SK-N-SH (cell line): ENCODE measurements around the gene TNFSF18. TPM values are rescaled to one million over a fixed set of nuclear protein-coding genes. Genes with fewer than 3 reads are reported as not detected.
A peak's percentile ranks its signal among the peaks of the same experiment; 100 is the strongest.

ENCODE experiments used
- CTCF ChIA-PET: fragments of 300-600, 350-600 bp; formaldehyde crosslinking; extraction: SDS; loops from one replicate; lab custom pipeline; 2021; lab: Yijun Ruan, JAX
- POLR2A ChIA-PET: fragments of 350-600 bp; sonication (Branson Sonifier 250); formaldehyde crosslinking; extraction: SDS; loops from one replicate; lab custom pipeline; 2020; ENCODE audit warnings: antibody characterized with exemption, inconsistent platforms; lab: Yijun Ruan, JAX
- DNase-seq: peaks from one replicate; pipeline ENCODE4 v3.0.0; 2012
- H2AFZ ChIP-seq: fragments of 200-600 bp; sonication (generic); 2 replicates; pipeline ENCODE4 v1.8.1; 2016; ENCODE audit warnings: antibody characterized with exemption, mild to moderate bottlenecking, low read depth
- H3F3A ChIP-seq: fragments of 200-600 bp; sonication (generic); replicated peaks from 2 replicates; pipeline ENCODE3; 2016; ENCODE audit warnings: antibody characterized with exemption, mild to moderate bottlenecking; ENCODE audit not compliant: insufficient read depth
- H3K27ac ChIP-seq, 2 experiments: fragments of 200-500 bp in 1 of 2; fragments of 200-600 bp in 1 of 2; sonication (Bioruptor generic) in 1 of 2; sonication (generic), shearing (Covaris generic) in 1 of 2; 2 replicates each; pipeline versions ENCODE4 v1.5.1 to v1.6.1; 2014 to 2016; ENCODE audit warnings: low read depth in 2 of 2, inconsistent platforms in 1 of 2, low read length in 1 of 2, mild to moderate bottlenecking in 1 of 2, mixed read lengths in 1 of 2
- H3K27me3 ChIP-seq: fragments of 200-600 bp; sonication (generic), shearing (Covaris generic); 2 replicates; pipeline ENCODE4 v1.6.1; 2016; ENCODE audit warnings: mixed run types; ENCODE audit not compliant: insufficient read depth
- H3K36me3 ChIP-seq, 2 experiments: fragments of 200-500 bp in 1 of 2; fragments of 200-600 bp in 1 of 2; sonication (Bioruptor generic) in 1 of 2; sonication (generic) in 1 of 2; replicated peaks in 1 of 2; 2 replicates each; pipeline versions ENCODE3 to v1.5.1; 2014 to 2016; ENCODE audit warnings: low read length in 1 of 2, mild to moderate bottlenecking in 1 of 2; ENCODE audit not compliant: insufficient read depth in 2 of 2, control insufficient read depth in 1 of 2
- H3K4me1 ChIP-seq, 2 experiments: fragments of 200-500 bp in 1 of 2; fragments of 200-600 bp in 1 of 2; sonication (Bioruptor generic) in 1 of 2; sonication (generic), shearing (Covaris generic) in 1 of 2; 2 replicates each; pipeline versions ENCODE4 v1.5.1 to v1.6.1; 2014 to 2016; ENCODE audit warnings: low read depth in 1 of 2, low read length in 1 of 2, mixed run types in 1 of 2; ENCODE audit not compliant: insufficient read depth in 2 of 2, control insufficient read depth in 1 of 2
- H3K4me2 ChIP-seq: fragments of 200-600 bp; sonication (generic), shearing (Covaris generic); 2 replicates; pipeline ENCODE4 v1.6.1; 2017; ENCODE audit warnings: mixed run types
- H3K4me3 ChIP-seq, 2 experiments: fragments of 200-500 bp in 1 of 2; fragments of 200-600 bp in 1 of 2; sonication (Bioruptor generic) in 1 of 2; sonication (generic), shearing (Covaris generic) in 1 of 2; 2 replicates each; pipeline versions ENCODE4 v1.5.1 to v1.8.1; 2014 to 2016; ENCODE audit warnings: low read depth in 2 of 2, inconsistent platforms in 1 of 2, low read length in 1 of 2, mild to moderate bottlenecking in 1 of 2, mixed read lengths in 1 of 2, moderate library complexity in 1 of 2
- H3K79me2 ChIP-seq: fragments of 200-600 bp; sonication (generic); 2 replicates; pipeline ENCODE4 v1.8.1; 2017; ENCODE audit warnings: mild to moderate bottlenecking; ENCODE audit not compliant: insufficient read depth
- H3K9ac ChIP-seq: fragments of 200-600 bp; sonication (generic); 2 replicates; pipeline ENCODE4 v1.6.1; 2017; ENCODE audit warnings: mixed run types
- H3K9me2 ChIP-seq: fragments of 200-600 bp; sonication (generic); 2 replicates; pipeline ENCODE4 v1.6.1; 2017; ENCODE audit warnings: mixed run types
- H3K9me3 ChIP-seq: fragments of 200-600 bp; sonication (generic); 2 replicates; pipeline ENCODE4 v1.6.1; 2017; ENCODE audit warnings: mixed run types, mild to moderate bottlenecking, moderate library complexity
- H4K20me1 ChIP-seq: fragments of 200-600 bp; sonication (generic); 2 replicates; pipeline ENCODE4 v1.6.1; 2017; ENCODE audit warnings: mild to moderate bottlenecking, mixed run types; ENCODE audit not compliant: insufficient read depth
- EP300 ChIP-seq, 2 experiments: IDR thresholded peaks; 2 replicates each; pipeline versions ENCODE4 v1.4.0 to v1.6.1; 2012; ENCODE audit warnings: borderline replicate concordance in 1 of 2, low read depth in 1 of 2, low read length in 1 of 2
- FOSL2 ChIP-seq: IDR thresholded peaks from 2 replicates; pipeline ENCODE4 v1.4.0; 2012; ENCODE audit warnings: low read depth, mild to moderate bottlenecking, moderate library complexity, borderline replicate concordance
- FOXJ3 ChIP-seq: sonication (generic); formaldehyde crosslinking; IDR thresholded peaks from 2 replicates; pipeline ENCODE4 v1.5.1; 2020; ENCODE audit warnings: mild to moderate bottlenecking, missing genetic modification reagents
- FOXM1 ChIP-seq: IDR thresholded peaks from 2 replicates; pipeline ENCODE4 v1.4.0; 2012; ENCODE audit warnings: low read depth, mild to moderate bottlenecking
- JUND ChIP-seq: IDR thresholded peaks from 2 replicates; pipeline ENCODE4 v1.4.0; 2012
- MAX ChIP-seq: IDR thresholded peaks from 2 replicates; pipeline ENCODE4 v1.4.0; 2012; ENCODE audit warnings: low read depth
- MEF2A ChIP-seq: IDR thresholded peaks from 2 replicates; pipeline ENCODE4 v1.4.0; 2012; ENCODE audit warnings: low read depth, borderline replicate concordance
- NFIC ChIP-seq: IDR thresholded peaks from 2 replicates; pipeline ENCODE4 v1.4.0; 2012; ENCODE audit warnings: borderline replicate concordance
- POLR2AphosphoS5 ChIP-seq: IDR thresholded peaks from 2 replicates; pipeline ENCODE4 v1.6.1; 2012; ENCODE audit warnings: low read depth, low read length
- RAD21 ChIP-seq: IDR thresholded peaks from 2 replicates; pipeline ENCODE4 v1.6.1; 2012; ENCODE audit warnings: mild to moderate bottlenecking, low read length
- RXRA ChIP-seq: IDR thresholded peaks from 2 replicates; pipeline ENCODE4 v1.4.0; 2012; ENCODE audit warnings: low read depth, mild to moderate bottlenecking, borderline replicate concordance
- TCF12 ChIP-seq: IDR thresholded peaks from 2 replicates; pipeline ENCODE4 v1.4.0; 2012
- TEAD4 ChIP-seq: IDR thresholded peaks from 2 replicates; pipeline ENCODE4 v1.4.0; 2012; ENCODE audit warnings: mild to moderate bottlenecking, borderline replicate concordance; ENCODE audit not compliant: insufficient read depth
- YY1 ChIP-seq: IDR thresholded peaks from 2 replicates; pipeline ENCODE4 v1.4.0; 2012; ENCODE audit warnings: low read depth, mild to moderate bottlenecking
- WGBS: methylation state at CpG from one replicate; pipeline ENCODE4 v1.1.6; 2017; ENCODE audit warnings: low lambda C conversion rate; 5-methylcytosine and 5-hydroxymethylcytosine counted together
- polyA plus RNA-seq, 3 experiments: library from polyadenylated mRNA; depleted of rRNA; stranded (reverse); fragments of >200 nt; gene quantifications; 2 replicates each; pipeline ENCODE4 v1.2.3, GENCODE V29; 2012
- TF ChIP-seq, protein P1 (sequence below): IDR thresholded peaks from 2 replicates; pipeline ENCODE4 v1.4.0; 2012; ENCODE audit warnings: low read depth, borderline replicate concordance
- TF ChIP-seq, protein P2 (sequence below): IDR thresholded peaks from 2 replicates; pipeline ENCODE4; 2012

Gene TNFSF18
- polyA plus RNA-seq, 1 of the 3 experiments (the other 2 are of a cell fraction), result 1.2 TPM

- peaks cover 14% of the 10 kb centered on the region for H3F3A ChIP-seq
- TF ChIP-seq TEAD4, result no peak
- ChIA-PET POLR2A (no interaction called here), CTCF (no interaction called here)
- H3K4me3 ChIP-seq, result no peak overlapping the region
- peak overlapping the region in 1 of 2 experiments; percentile 96; a peak in 2 of 4 replicates for H3K27ac ChIP-seq
- no peaks in the 10 kb centered on the region for H3K79me2 ChIP-seq
- no peak overlapping the region for H3K9ac ChIP-seq
- no peaks in the 10 kb centered on the region for H3K27me3 ChIP-seq
- H3K9me3 ChIP-seq, result no peaks in the 10 kb centered on the region
- 100% methylated on average over 1 of the region's 1 CpG for WGBS
- peaks cover 0 to 5% of the 10 kb centered on the region in 2 experiments; a peak in 2 of 4 replicates for H3K4me1 ChIP-seq
- no peak for DNase-seq
- no peaks in the 10 kb centered on the region for H4K20me1 ChIP-seq
- H3K36me3 ChIP-seq, result no peaks in the 10 kb centered on the region
- no peak overlapping the region for H2AFZ ChIP-seq
- no peak overlapping the region for H3K4me2 ChIP-seq
- no peaks in the 10 kb centered on the region for H3K9me2 ChIP-seq
Measured at GRCh38 chr1:172991674-172992400, 58.9 kb downstream of the TNFSF18 start.

DNA sequence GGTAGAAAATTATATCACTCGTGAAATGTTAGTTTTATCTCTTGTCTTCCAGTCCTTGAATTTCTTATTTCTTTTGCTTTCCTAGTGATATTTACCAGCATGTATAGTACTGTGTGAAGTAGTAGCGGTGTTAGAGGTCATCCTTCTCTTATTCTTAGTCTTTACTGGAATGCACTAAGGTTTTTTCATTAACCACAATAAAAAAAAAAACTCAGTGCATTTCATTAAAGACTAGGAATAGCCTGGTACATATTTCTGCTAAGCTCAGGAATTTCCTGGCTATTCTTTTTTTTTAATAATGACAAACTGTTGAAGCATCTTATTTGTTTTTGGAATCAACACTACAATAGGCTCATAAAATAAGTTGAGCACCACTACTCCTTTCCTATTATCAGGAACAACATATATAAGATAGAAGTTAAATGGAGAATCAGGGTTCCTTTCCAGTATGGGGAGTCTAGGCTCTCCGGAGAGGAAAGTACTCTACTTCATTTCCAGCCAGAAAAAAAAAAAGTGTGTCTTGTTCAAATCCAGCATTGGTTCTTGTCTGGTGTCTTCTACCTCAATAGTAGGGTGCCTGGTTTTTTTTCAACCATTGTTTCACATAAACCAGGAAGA lies 60.0 kb downstream of the TNFSF18 start:
- H3K9me3 ChIP-seq, result no peaks in the 10 kb centered on the region
- H3K4me1 ChIP-seq, result peaks cover 0 to 5% of the 10 kb centered on the region in 2 experiments; a peak in 2 of 4 replicates
- peak overlapping the region; percentile 46 to 96 for H3K27ac ChIP-seq
- POLR2A ChIA-PET, result no interaction called here
- no peaks in the 10 kb centered on the region for H3K9me2 ChIP-seq
- CTCF ChIA-PET, result no interaction called here
- peak overlapping the region; percentile 19; the same call in 1 of the 2 replicates for H2AFZ ChIP-seq
- no peaks in the 10 kb centered on the region for H4K20me1 ChIP-seq
- no peak overlapping the region for H3K9ac ChIP-seq
- no peaks in the 10 kb centered on the region for H3K79me2 ChIP-seq
- no peaks in the 10 kb centered on the region for H3K27me3 ChIP-seq
- peaks cover 14% of the 10 kb centered on the region for H3F3A ChIP-seq
- 30% methylated on average over 3 of the region's 3 CpGs for WGBS
- no peaks in the 10 kb centered on the region for H3K36me3 ChIP-seq
- no peak for TF ChIP-seq YY1
- TF ChIP-seq RXRA, result peak; percentile 82
- peak; percentile 70 for TF ChIP-seq JUND
- TF ChIP-seq, protein P1, sequence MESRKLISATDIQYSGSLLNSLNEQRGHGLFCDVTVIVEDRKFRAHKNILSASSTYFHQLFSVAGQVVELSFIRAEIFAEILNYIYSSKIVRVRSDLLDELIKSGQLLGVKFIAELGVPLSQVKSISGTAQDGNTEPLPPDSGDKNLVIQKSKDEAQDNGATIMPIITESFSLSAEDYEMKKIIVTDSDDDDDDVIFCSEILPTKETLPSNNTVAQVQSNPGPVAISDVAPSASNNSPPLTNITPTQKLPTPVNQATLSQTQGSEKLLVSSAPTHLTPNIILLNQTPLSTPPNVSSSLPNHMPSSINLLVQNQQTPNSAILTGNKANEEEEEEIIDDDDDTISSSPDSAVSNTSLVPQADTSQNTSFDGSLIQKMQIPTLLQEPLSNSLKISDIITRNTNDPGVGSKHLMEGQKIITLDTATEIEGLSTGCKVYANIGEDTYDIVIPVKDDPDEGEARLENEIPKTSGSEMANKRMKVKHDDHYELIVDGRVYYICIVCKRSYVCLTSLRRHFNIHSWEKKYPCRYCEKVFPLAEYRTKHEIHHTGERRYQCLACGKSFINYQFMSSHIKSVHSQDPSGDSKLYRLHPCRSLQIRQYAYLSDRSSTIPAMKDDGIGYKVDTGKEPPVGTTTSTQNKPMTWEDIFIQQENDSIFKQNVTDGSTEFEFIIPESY, result 0 out of 2 replicates have a peak, but pooled peaks have one; percentile 17
- TF ChIP-seq MAX, result no peak
- TF ChIP-seq TEAD4, result peak; percentile 89; the same call in 1 of the 2 replicates
- no peak; the same call in 1 of the 2 replicates for TF ChIP-seq POLR2AphosphoS5
- TF ChIP-seq EP300 (IDR thresholded peaks at IDR 0.05; ENCODE audit: borderline replicate concordance in 1 of 2, low read depth in 1 of 2, low read length in 1 of 2), result peak; percentile 40 to 87; a peak in 3 of 4 replicates
- no peak for TF ChIP-seq FOXM1
- no peak for TF ChIP-seq FOXJ3
- TF ChIP-seq TCF12, result peak; percentile 78
- peak; percentile 58; the same call in 1 of the 2 replicates for TF ChIP-seq NFIC
- TF ChIP-seq, protein P2, sequence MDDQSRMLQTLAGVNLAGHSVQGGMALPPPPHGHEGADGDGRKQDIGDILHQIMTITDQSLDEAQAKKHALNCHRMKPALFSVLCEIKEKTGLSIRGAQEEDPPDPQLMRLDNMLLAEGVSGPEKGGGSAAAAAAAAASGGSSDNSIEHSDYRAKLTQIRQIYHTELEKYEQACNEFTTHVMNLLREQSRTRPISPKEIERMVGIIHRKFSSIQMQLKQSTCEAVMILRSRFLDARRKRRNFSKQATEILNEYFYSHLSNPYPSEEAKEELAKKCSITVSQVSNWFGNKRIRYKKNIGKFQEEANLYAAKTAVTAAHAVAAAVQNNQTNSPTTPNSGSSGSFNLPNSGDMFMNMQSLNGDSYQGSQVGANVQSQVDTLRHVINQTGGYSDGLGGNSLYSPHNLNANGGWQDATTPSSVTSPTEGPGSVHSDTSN, result peak; percentile 41; the same call in 1 of the 2 replicates
- TF ChIP-seq MEF2A, result peak; percentile 74
- no peak for TF ChIP-seq RAD21
- peak; percentile 71; the same call in 1 of the 2 replicates for TF ChIP-seq FOSL2
- no peak overlapping the region for H3K4me3 ChIP-seq
- no peak for DNase-seq
- no peak overlapping the region for H3K4me2 ChIP-seq
